Prostate gland (tissue), 2 donors: ENCODE data around the gene KRTAP10-11.

Experiments used
- CTCF ChIP-seq, 4 experiments: fragments of 200-600 bp in 2 of 4; fragments of 450-650 bp in 2 of 4; sonication (generic) in 2 of 4; IDR thresholded peaks; 1 replicate in 3 of 4; 2 replicates in 1 of 4; pipeline ENCODE4 v1.5.1; 2016 to 2019; ENCODE audit warnings: antibody characterized with exemption in 4 of 4, mild to moderate bottlenecking in 2 of 4, moderate library complexity in 2 of 4
- POLR2A ChIP-seq: fragments of 450-650 bp; IDR thresholded peaks from one replicate; pipeline ENCODE4 v1.6.1; 2016; ENCODE audit warnings: antibody characterized with exemption, mild to moderate bottlenecking

GRCh38 chr21:44611551-44611950 lies 34.7 kb upstream of the KRTAP10-11 start:
- TF ChIP-seq CTCF (IDR thresholded peaks at IDR 0.05) = no peak
- TF ChIP-seq POLR2A = no peak
